NB4 (cell line): ENCODE data around the gene STX16.

Source experiments
- CTCF ChIP-seq: IDR thresholded peaks from one replicate; pipeline ENCODE4 v1.5.1; 2012; ENCODE audit warnings: low read depth, low read length
- MAX ChIP-seq: IDR thresholded peaks from 2 replicates; pipeline ENCODE4 v1.6.1; 2011; ENCODE audit warnings: low read depth, low read length
- POLR2A ChIP-seq: IDR thresholded peaks from 2 replicates; pipeline ENCODE4 v1.6.1; 2011; ENCODE audit warnings: mild to moderate bottlenecking; ENCODE audit not compliant: insufficient read length; ENCODE audit errors: extremely low read depth

GRCh38 chr20:58677808-58678207, 26.7 kb downstream of the STX16 start:
- TF ChIP-seq CTCF (no peak), POLR2A (no peak), MAX (no peak)
